ENCODE measurements around the gene PROX1.

PROX1 gene

DNA sequence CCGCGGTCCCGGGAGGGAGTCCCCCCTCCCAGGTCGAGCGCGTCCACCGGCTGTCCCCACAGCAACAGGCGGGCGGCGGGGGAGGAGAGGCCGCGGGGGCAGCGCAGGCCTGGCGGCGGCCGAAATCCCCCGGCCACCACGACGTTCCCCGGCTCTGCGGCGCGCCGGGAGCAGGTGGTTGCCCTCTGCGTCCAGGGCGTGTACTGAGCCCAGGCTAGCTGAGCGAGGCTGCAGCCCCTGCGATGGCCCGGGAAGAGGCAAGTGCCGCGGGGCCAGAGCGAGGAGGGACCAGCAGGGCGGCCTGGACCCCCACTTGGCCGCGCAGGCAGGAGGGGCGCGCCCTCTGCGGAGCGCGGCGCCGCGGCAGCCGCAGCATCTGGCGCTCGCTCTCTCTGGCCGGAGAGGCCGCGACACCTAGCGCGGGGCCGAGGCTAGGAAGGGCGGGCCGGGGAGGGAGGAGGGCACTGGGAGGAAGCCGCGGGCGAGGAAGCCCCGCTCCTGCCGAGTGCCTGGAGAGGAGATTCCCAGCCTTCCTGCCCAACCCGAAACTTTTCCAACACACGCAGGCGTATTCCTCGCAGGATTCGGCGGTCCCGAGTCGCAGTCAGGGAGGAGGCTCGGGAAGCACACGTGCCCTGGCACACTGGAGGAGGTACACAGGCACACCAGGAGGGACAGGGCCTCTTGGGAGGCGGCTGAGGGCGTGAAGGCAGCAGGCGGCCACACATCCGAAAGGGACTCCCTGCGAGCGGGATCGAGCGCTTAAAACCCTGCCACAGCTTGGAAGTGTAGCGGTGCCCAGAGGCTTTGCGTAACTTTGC lies 4.9 kb upstream of the PROX1 start:
- no peaks in the 10 kb centered on the region for H3K9me3 ChIP-seq (ENCODE audit: control insufficient read depth, low read depth, low read length)
- H3K36me3 ChIP-seq (ENCODE audit: control insufficient read depth, low read depth, low read length) = no peaks in the 10 kb centered on the region
- peaks cover 60% of the 10 kb centered on the region for H3K4me1 ChIP-seq (ENCODE audit: control insufficient read depth, low read depth, low read length)
- H3K4me3 ChIP-seq (ENCODE audit: low read length) = peak overlapping the region; percentile 76
- H3K27me3 ChIP-seq (ENCODE audit: control insufficient read depth, insufficient read depth, low read length) = peaks cover 93% of the 10 kb centered on the region
- peak overlapping the region; percentile 15 for H3K9ac ChIP-seq (ENCODE audit: low read length)
- no peak overlapping the region for H3K27ac ChIP-seq (ENCODE audit: low read length)

GRCh38 chr1:213983493-213984386 lies 4.0 kb upstream of the PROX1 start:
- no peak overlapping the region for H3K27ac ChIP-seq (ENCODE audit: low read length)
- no peaks in the 10 kb centered on the region for H3K9me3 ChIP-seq (ENCODE audit: control insufficient read depth, low read depth, low read length)
- H3K36me3 ChIP-seq (ENCODE audit: control insufficient read depth, low read depth, low read length) = no peaks in the 10 kb centered on the region
- peaks cover 53% of the 10 kb centered on the region for H3K4me1 ChIP-seq (ENCODE audit: control insufficient read depth, low read depth, low read length)
- H3K9ac ChIP-seq (ENCODE audit: low read length) = peak overlapping the region; percentile 15
- H3K27me3 ChIP-seq (ENCODE audit: control insufficient read depth, insufficient read depth, low read length) = peaks cover 84% of the 10 kb centered on the region
- H3K4me3 ChIP-seq (ENCODE audit: low read length) = peak overlapping the region; percentile 76

GRCh38 chr1:213984387-213985208 lies 3.2 kb upstream of the PROX1 start:
- Histone ChIP-seq H3K27ac (ENCODE audit: low read length) (no peak overlapping the region), H3K36me3 (ENCODE audit: control insufficient read depth, low read depth, low read length) (no peaks in the 10 kb centered on the region), H3K27me3 (ENCODE audit: control insufficient read depth, insufficient read depth, low read length) (peaks cover 78% of the 10 kb centered on the region), H3K4me1 (ENCODE audit: control insufficient read depth, low read depth, low read length) (peaks cover 48% of the 10 kb centered on the region), H3K4me3 (ENCODE audit: low read length) (peak overlapping the region; percentile 76), H3K9ac (ENCODE audit: low read length) (no peak overlapping the region), H3K9me3 (ENCODE audit: control insufficient read depth, low read depth, low read length) (no peaks in the 10 kb centered on the region)

GRCh38 chr1:213985209-213986019 lies 2.4 kb upstream of the PROX1 start:
- Histone ChIP-seq H3K27ac (ENCODE audit: low read length) (no peak overlapping the region), H3K4me3 (ENCODE audit: low read length) (peak overlapping the region; percentile 76), H3K9ac (ENCODE audit: low read length) (no peak overlapping the region), H3K36me3 (ENCODE audit: control insufficient read depth, low read depth, low read length) (no peaks in the 10 kb centered on the region), H3K4me1 (ENCODE audit: control insufficient read depth, low read depth, low read length) (peaks cover 51% of the 10 kb centered on the region), H3K9me3 (ENCODE audit: control insufficient read depth, low read depth, low read length) (no peaks in the 10 kb centered on the region), H3K27me3 (ENCODE audit: control insufficient read depth, insufficient read depth, low read length) (peaks cover 79% of the 10 kb centered on the region)

GRCh38 chr1:213986020-213986924 lies 1.5 kb upstream of the PROX1 start:
- peak overlapping the region; percentile 76 for H3K4me3 ChIP-seq (ENCODE audit: low read length)
- peaks cover 79% of the 10 kb centered on the region for H3K27me3 ChIP-seq (ENCODE audit: control insufficient read depth, insufficient read depth, low read length)
- no peak overlapping the region for H3K27ac ChIP-seq (ENCODE audit: low read length)
- no peaks in the 10 kb centered on the region for H3K9me3 ChIP-seq (ENCODE audit: control insufficient read depth, low read depth, low read length)
- no peak overlapping the region for H3K9ac ChIP-seq (ENCODE audit: low read length)
- peaks cover 47% of the 10 kb centered on the region for H3K4me1 ChIP-seq (ENCODE audit: control insufficient read depth, low read depth, low read length)
- no peaks in the 10 kb centered on the region for H3K36me3 ChIP-seq (ENCODE audit: control insufficient read depth, low read depth, low read length)

- H3K36me3 ChIP-seq (ENCODE audit: control insufficient read depth, low read depth, low read length) = no peaks in the 10 kb centered on the region
- H3K9ac ChIP-seq (ENCODE audit: low read length) = no peak overlapping the region
- peak overlapping the region; percentile 76 for H3K4me3 ChIP-seq (ENCODE audit: low read length)
- H3K27me3 ChIP-seq (ENCODE audit: control insufficient read depth, insufficient read depth, low read length) = peaks cover 79% of the 10 kb centered on the region
- no peaks in the 10 kb centered on the region for H3K9me3 ChIP-seq (ENCODE audit: control insufficient read depth, low read depth, low read length)
- H3K27ac ChIP-seq (ENCODE audit: low read length) = no peak overlapping the region
- H3K4me1 ChIP-seq (ENCODE audit: control insufficient read depth, low read depth, low read length) = peaks cover 44% of the 10 kb centered on the region
Observed at GRCh38 chr1:213986925-213987250, 885 bp upstream of the PROX1 start.

GRCh38 chr1:213987422-213987926 lies 299 bp upstream of the PROX1 start:
- Histone ChIP-seq H3K36me3 (ENCODE audit: control insufficient read depth, low read depth, low read length) (no peaks in the 10 kb centered on the region), H3K4me3 (ENCODE audit: low read length) (peak overlapping the region; percentile 76), H3K27ac (ENCODE audit: low read length) (no peak overlapping the region), H3K9ac (ENCODE audit: low read length) (peak overlapping the region; percentile 49), H3K27me3 (ENCODE audit: control insufficient read depth, insufficient read depth, low read length) (peaks cover 79% of the 10 kb centered on the region), H3K4me1 (ENCODE audit: control insufficient read depth, low read depth, low read length) (peaks cover 39% of the 10 kb centered on the region), H3K9me3 (ENCODE audit: control insufficient read depth, low read depth, low read length) (no peaks in the 10 kb centered on the region)

- Histone ChIP-seq H3K4me1 (ENCODE audit: control insufficient read depth, low read depth, low read length) (peaks cover 36% of the 10 kb centered on the region), H3K9ac (ENCODE audit: low read length) (peak overlapping the region; percentile 49), H3K36me3 (ENCODE audit: control insufficient read depth, low read depth, low read length) (no peaks in the 10 kb centered on the region), H3K27me3 (ENCODE audit: control insufficient read depth, insufficient read depth, low read length) (peaks cover 74% of the 10 kb centered on the region), H3K9me3 (ENCODE audit: control insufficient read depth, low read depth, low read length) (no peaks in the 10 kb centered on the region), H3K4me3 (ENCODE audit: low read length) (peak overlapping the region; percentile 76), H3K27ac (ENCODE audit: low read length) (no peak overlapping the region)
Observed at GRCh38 chr1:213988507-213989001, 781 bp downstream of the PROX1 start.

GRCh38 chr1:213989002-213989855 lies 1.5 kb downstream of the PROX1 start:
- H3K36me3 ChIP-seq (ENCODE audit: control insufficient read depth, low read depth, low read length) = no peaks in the 10 kb centered on the region
- H3K27ac ChIP-seq (ENCODE audit: low read length) = no peak overlapping the region
- no peaks in the 10 kb centered on the region for H3K9me3 ChIP-seq (ENCODE audit: control insufficient read depth, low read depth, low read length)
- peaks cover 29% of the 10 kb centered on the region for H3K4me1 ChIP-seq (ENCODE audit: control insufficient read depth, low read depth, low read length)
- peaks cover 67% of the 10 kb centered on the region for H3K27me3 ChIP-seq (ENCODE audit: control insufficient read depth, insufficient read depth, low read length)
- H3K9ac ChIP-seq (ENCODE audit: low read length) = peak overlapping the region; percentile 49
- H3K4me3 ChIP-seq (ENCODE audit: low read length) = peak overlapping the region; percentile 76
